SJCRH30 (cell line): ENCODE measurements around the gene ELMO1. TPM values are rescaled to one million over a fixed set of nuclear protein-coding genes. Genes with fewer than 3 reads are reported as not detected.

Experiments
- DNase-seq, 2 experiments: peaks; one replicate each; pipeline ENCODE4 v3.0.0-alpha.2; 2015 to 2020
- H3K27ac ChIP-seq: fragments of 250-450 bp; sonication (Bioruptor Pico); 2 replicates; pipeline ENCODE4 v1.5.1; 2020; ENCODE audit warnings: mild to moderate bottlenecking, moderate library complexity
- H3K27me3 ChIP-seq: fragments of 250-450 bp; sonication (Bioruptor Pico); 2 replicates; pipeline ENCODE4 v1.5.1; 2020; ENCODE audit warnings: mild to moderate bottlenecking, moderate library complexity
- H3K36me3 ChIP-seq: fragments of 250-450 bp; sonication (Bioruptor Pico); 2 replicates; pipeline ENCODE4 v1.5.1; 2020; ENCODE audit warnings: mild to moderate bottlenecking, moderate library complexity
- H3K4me1 ChIP-seq: fragments of 250-450 bp; sonication (Bioruptor Pico); 2 replicates; pipeline ENCODE4 v1.5.1; 2020; ENCODE audit warnings: mild to moderate bottlenecking, moderate library complexity
- H3K4me3 ChIP-seq: fragments of 250-450 bp; sonication (Bioruptor Pico); 2 replicates; pipeline ENCODE4 v1.5.1; 2020; ENCODE audit warnings: mild to moderate bottlenecking, moderate library complexity
- H3K9me3 ChIP-seq: fragments of 250-450 bp; sonication (Bioruptor Pico); replicated peaks from 2 replicates; pipeline ENCODE4 v1.5.1; 2020; ENCODE audit warnings: mild to moderate bottlenecking, moderate library complexity
- total RNA-seq: library from RNA; depleted of rRNA; stranded (reverse); fragments of >200 nt; shearing (Covaris generic); gene quantifications from 2 replicates; pipeline ENCODE4 v1.2.3, GENCODE V29; 2014

ELMO1 gene
- total RNA-seq, 1 experiment from 2014 or later, result 67.2 TPM

DNA sequence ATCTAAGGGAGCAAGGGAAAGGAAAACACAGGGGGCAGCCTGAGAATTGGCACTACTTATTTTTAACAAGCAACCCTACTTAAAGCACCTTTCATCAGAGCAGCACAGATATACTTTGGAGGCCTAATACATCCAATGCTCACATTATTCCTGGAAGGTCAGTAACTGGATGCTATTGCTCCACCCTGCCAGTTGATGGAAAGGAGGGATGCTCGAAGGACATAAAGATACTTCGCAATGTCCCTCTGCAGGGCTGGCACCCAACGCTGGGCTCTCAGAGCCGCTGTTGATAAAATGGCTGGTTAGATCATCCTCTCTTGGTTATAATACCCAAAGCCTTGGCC lies 416.4 kb downstream of the ELMO1 start:
- H3K27me3 ChIP-seq, result no peaks in the 10 kb centered on the region
- no peaks in the 10 kb centered on the region for H3K36me3 ChIP-seq
- H3K27ac ChIP-seq, result peak overlapping the region; percentile 87
- DNase-seq, result no peak
- peaks cover 40% of the 10 kb centered on the region for H3K4me1 ChIP-seq
- H3K9me3 ChIP-seq, result no peaks in the 10 kb centered on the region
- H3K4me3 ChIP-seq, result no peak overlapping the region

DNA sequence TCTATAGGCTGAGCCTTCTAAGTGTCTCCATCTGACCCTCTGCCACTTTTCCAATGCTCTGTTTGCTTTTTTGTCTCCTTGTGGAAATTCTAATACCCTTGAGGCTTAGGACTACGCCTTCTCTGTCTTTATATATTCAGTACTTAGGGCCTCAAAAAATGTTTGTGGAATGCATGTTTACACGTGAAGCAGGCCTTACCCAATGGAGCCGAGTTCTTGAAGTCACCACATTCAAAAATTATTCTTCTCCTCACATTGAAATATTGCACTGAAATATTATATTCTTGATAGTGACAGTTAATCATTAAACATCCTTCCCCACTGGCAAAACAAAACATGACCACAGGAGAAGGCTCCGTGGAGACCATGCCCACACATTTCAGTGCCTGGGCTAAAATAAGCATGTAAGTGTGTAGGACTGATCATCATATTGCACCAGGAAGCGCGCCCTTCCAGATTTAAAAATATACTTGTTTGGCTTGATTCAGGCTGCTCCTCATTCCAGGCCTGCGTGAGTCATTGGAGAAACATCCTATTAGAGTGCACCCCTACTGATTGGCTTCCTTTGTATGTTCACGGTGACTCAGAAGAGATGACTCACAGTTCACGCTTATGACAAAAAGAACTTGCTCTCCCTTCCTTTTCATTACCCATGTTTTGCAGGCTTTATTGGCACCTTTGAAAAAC lies 416.9 kb downstream of the ELMO1 start:
- Histone ChIP-seq H3K27me3 (no peaks in the 10 kb centered on the region), H3K9me3 (no peaks in the 10 kb centered on the region), H3K4me1 (peaks cover 43% of the 10 kb centered on the region), H3K36me3 (no peaks in the 10 kb centered on the region), H3K27ac (peak overlapping the region; percentile 87), H3K4me3 (no peak overlapping the region)
- peak; percentile 93 to 98 for DNase-seq

DNA sequence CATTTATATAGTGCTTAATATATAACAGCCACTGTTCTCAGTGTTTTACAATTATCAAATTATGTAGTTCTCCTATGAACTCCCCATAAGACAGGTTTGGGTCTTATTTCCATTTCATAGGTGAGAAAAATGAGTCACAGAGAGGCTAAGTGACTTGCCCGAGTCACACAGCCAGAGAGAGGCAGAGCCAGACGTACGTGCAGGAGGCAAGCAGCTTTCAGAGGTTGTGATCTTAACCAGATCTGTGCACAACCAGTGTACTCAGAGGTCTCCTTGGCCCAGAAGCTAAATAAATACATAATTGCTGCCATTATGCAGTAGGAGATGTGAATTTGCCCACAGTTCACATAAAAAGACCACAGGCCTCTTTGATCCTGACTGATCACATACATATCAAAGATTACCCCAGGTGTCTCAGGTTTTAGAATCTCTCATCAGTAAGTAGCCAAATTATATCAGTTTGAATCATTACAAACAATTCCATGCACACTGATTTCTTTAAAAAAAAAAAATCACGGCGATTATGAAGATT lies 419.7 kb downstream of the ELMO1 start:
- DNase-seq, result no peak
- Histone ChIP-seq H3K36me3 (no peaks in the 10 kb centered on the region), H3K4me3 (no peak overlapping the region), H3K9me3 (no peaks in the 10 kb centered on the region), H3K27me3 (no peaks in the 10 kb centered on the region), H3K4me1 (peaks cover 43% of the 10 kb centered on the region), H3K27ac (no peak overlapping the region)

DNA sequence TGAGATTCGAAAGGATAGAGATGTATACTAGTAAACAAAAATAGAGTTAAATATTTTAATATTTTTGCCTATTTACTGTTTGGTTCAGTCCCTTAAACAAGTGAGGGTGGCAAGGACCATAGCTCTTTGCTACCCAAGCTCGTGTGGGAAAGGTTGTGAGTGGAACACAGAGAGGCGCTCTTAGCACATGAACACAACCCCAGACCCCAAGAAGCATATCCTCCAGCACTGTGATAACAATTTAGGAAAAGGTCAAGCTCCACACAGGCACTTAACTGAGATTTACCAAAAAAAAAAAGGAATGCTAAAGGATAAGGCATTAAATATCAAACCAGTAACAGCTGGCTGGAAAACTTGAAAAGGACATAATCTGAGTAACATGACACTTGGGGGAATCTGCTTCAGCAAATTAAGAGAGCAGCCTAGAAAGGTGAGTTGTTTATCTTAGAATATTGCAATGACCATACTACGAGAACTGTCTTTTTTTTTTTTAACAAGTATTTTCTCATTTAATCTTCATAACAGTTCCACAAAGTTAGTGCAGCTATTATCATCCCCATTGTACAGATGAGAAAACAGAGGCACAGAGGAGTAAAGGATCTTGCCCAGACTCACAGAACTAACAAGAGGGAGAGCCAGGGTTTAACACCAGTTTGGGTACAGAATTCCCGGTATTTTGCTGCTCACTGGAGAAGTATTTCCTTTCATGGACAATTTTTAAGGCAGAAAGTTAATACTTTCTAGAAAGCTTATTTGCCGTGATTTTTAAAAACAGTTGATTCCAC lies 420.9 kb downstream of the ELMO1 start:
- Histone ChIP-seq H3K27me3 (no peaks in the 10 kb centered on the region), H3K4me3 (no peak overlapping the region), H3K9me3 (no peaks in the 10 kb centered on the region), H3K36me3 (no peaks in the 10 kb centered on the region), H3K4me1 (peaks cover 34% of the 10 kb centered on the region), H3K27ac (no peak overlapping the region)
- DNase-seq, result peak; percentile 20 to 63

DNA sequence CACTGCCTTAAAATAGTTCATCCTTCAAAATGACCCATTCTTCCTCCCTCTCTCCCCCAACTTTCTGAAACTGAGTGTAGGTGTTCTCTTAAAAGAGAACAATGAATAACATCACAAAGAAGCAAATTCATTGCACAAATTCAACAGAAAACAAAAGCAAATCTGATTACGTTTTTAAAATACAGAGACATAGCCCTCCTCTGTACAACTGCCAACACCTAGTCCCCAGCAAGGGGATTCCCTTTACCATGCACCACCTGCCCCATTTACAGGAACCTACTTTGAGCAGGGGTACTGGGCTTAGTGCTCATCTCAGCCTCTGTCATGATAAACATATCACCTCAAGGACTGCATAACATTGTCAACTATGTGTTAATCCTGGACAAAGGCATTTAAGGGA lies 421.6 kb downstream of the ELMO1 start:
- Histone ChIP-seq H3K9me3 (no peaks in the 10 kb centered on the region), H3K4me1 (peaks cover 28% of the 10 kb centered on the region), H3K36me3 (no peaks in the 10 kb centered on the region)

DNA sequence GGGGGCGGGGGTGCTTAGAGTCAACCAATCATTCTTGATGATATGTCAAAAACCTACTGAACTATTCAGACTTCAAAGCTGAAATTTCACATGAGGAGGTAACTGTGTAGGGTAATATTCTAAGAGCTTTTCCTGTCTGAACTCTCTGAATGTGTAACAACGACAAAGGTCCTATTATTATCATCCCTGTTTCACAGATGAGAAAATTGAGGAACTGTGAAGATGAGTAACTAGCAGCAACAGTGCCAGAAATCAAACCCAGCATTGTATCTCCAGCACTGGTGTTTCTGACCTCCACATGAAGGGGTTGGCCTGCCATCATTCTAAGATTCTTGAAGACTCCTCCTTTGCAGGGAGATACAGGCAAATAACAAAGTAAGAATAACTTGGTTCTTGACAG lies 429.7 kb downstream of the ELMO1 start:
- H3K27ac ChIP-seq, result no peak overlapping the region
- DNase-seq, result no peak
- no peak overlapping the region for H3K4me3 ChIP-seq
- H3K27me3 ChIP-seq, result no peaks in the 10 kb centered on the region
- H3K9me3 ChIP-seq, result no peaks in the 10 kb centered on the region
- H3K36me3 ChIP-seq, result no peaks in the 10 kb centered on the region
- no peaks in the 10 kb centered on the region for H3K4me1 ChIP-seq

More for the DNA sequence above, 421.6 kb downstream of the ELMO1 start:
- no peak overlapping the region for H3K4me3 ChIP-seq
- no peak for DNase-seq
- no peak overlapping the region for H3K27ac ChIP-seq
- H3K27me3 ChIP-seq, result no peaks in the 10 kb centered on the region

DNA sequence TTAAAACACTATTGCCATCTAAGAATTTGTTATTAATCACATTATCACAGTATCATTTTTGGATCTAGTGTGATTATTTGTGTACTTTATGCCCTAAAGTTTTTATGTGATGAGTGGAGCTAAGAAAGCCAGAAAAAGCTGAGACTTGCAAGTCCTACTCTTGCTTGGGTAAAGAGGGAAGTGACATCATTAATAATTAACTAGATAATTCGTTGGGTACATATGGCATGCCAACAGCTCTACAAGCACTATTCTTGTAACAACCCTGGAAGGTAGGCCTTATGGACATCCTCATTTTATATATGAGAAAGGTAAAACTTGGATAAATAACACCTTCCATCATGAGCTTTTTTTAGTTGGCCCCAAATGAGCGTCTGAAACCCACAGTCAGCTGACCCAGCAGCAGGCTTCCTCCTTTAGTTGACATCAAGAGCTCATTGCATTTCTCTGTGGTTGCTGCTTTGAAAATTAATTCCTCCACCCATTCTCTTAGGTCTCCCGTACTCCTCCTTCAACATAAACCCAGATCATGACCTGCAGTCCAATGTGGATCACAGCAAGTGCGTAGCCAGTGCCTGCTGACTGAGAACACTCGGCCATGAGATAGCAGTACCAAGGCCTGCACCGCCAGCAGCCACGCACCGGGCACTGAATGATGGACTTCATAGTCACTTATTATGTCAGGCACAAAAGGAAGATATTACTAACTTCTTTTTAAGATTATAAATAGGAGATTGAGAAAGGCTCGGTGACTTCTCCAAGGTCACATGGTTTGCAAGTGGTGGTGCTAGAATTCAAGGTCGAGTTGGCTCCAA lies 432.4 kb downstream of the ELMO1 start:
- H3K36me3 ChIP-seq, result 0 out of 2 replicates have a peak, but pooled peaks cover 3% of the 10 kb centered on the region
- DNase-seq, result no peak
- no peak overlapping the region for H3K4me3 ChIP-seq
- H3K9me3 ChIP-seq, result no peaks in the 10 kb centered on the region
- no peak overlapping the region for H3K27ac ChIP-seq
- no peaks in the 10 kb centered on the region for H3K27me3 ChIP-seq
- peaks cover 22% of the 10 kb centered on the region for H3K4me1 ChIP-seq

DNA sequence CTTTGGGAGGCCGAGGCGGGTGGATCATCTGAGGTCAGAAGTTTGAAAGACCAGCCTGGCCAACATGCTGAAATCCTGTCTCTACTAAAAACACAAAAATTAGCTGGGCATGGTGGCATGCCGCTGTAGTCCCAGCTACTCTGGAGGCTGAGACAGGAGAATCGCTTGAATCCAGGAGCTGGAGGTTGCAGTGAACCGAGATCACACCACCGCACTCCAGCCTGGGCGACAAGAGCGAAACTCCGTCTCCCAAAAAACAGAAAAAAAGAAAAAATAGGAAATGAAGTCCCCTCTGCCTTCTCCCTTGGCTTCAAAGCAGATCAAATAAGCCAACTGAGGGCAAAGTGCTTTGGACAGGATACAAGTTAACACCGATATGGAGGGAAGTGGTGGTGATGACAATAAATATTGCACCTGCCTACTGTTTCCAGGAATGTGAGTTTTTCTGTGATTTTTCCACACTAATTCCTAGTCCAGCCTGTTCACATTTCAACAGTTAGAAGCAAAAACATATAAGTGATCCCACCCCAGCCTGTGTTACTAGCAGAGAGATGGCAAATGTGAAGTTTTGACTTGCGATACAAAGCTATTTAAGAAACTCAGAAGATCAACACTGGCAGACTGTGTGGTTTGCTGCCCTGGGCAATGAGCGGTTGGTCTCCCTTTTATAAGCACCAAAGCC lies 433.2 kb downstream of the ELMO1 start:
- 0 out of 2 replicates have a peak, but pooled peaks cover 3% of the 10 kb centered on the region for H3K36me3 ChIP-seq
- H3K27me3 ChIP-seq, result no peaks in the 10 kb centered on the region
- no peak for DNase-seq
- H3K9me3 ChIP-seq, result no peaks in the 10 kb centered on the region
- no peak overlapping the region for H3K27ac ChIP-seq
- peaks cover 30% of the 10 kb centered on the region for H3K4me1 ChIP-seq
- H3K4me3 ChIP-seq, result no peak overlapping the region

DNA sequence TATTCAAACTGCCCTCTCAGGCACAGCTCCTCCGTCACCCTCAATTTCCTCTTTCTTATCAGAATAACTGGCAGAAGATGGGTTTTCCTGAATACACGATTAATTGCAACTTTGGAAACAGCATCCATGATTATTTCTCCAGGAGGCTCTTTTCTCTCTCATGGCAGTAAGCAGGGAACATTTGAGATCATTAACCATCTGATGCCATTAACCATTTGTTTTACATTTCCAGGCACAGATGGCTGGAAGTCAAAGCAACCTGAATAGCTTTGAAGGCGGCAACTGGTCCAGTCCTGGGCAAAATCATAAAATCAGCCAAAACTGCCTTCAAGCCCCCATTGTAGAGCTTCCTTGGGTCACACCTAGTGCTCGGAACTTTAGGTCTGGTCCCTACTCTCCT lies 434.9 kb downstream of the ELMO1 start:
- no peak overlapping the region for H3K27ac ChIP-seq
- H3K27me3 ChIP-seq, result no peaks in the 10 kb centered on the region
- H3K4me1 ChIP-seq, result peaks cover 47% of the 10 kb centered on the region
- no peak overlapping the region for H3K4me3 ChIP-seq
- 0 out of 2 replicates have a peak, but pooled peaks cover 3% of the 10 kb centered on the region for H3K36me3 ChIP-seq
- DNase-seq, result no peak
- no peaks in the 10 kb centered on the region for H3K9me3 ChIP-seq

DNA sequence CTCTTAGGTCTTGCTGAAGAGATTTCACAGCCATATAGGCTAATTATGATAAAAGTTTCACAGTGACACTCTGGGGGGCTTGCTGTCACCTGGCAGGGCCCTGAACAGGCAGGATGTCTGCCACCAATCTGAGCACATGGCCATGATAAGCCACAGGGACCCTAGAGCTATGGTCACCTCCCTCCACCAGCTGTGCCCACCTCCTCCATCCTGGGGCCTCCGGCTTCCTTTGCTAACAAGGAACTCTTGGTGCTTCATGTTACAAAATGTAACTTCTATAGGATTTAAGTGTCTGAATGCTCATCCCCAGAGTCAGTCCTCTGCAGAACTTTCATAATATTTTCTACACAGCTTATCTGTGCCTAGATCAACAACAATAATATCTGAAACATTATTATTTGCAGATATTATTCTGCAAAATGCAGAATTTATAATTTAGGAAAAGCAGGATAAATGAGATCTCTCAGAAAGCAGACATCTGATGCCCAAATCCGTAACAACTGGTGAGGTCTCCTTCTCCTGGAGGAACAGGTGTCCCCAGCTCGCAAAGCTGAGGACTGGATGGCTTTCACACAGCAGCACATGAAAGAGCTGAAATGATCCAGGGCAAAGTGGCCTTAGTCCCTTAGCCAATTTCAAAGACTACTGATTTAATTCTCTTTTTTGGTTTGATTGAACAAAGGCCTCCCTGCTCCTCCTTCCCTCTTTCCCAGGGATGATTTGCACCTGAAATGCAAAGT lies 437.3 kb downstream of the ELMO1 start:
- Histone ChIP-seq H3K27ac (peak overlapping the region; percentile 42), H3K9me3 (no peaks in the 10 kb centered on the region), H3K4me3 (no peak overlapping the region), H3K27me3 (no peaks in the 10 kb centered on the region), H3K4me1 (peaks cover 58% of the 10 kb centered on the region), H3K36me3 (0 out of 2 replicates have a peak, but pooled peaks cover 3% of the 10 kb centered on the region)
- DNase-seq, result peak; percentile 58 to 84

DNA sequence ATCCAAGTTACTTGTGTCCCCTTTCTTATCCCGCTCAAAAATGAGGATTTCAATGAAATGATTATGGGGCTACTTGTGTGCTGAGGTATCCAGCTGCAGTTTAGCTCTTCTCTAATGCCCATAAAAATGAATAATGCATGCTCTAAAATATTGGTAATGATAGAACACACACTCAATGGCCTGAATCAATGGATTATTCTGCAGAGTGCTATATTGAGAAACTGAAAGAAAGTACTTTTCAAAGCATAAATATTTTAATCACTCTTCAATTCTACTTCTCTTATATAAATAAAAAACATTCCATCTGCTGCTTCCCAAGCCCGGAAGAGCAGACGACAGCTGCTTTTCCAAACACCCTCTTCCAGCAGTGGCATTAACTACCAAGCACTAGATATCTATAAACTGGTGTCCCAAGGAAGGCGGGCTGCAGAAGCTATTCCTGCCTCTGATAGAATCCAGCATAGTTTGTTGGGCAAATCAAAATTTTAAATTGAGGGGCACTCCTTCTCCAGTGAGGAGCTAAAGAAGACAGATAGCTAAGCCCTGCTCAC lies 439.5 kb downstream of the ELMO1 start:
- Histone ChIP-seq H3K27ac (peak overlapping the region; percentile 36), H3K36me3 (0 out of 2 replicates have a peak, but pooled peaks cover 3% of the 10 kb centered on the region), H3K4me3 (no peak overlapping the region), H3K4me1 (peaks cover 61% of the 10 kb centered on the region), H3K9me3 (no peaks in the 10 kb centered on the region), H3K27me3 (no peaks in the 10 kb centered on the region)
- peak; percentile 42 to 80 for DNase-seq

DNA sequence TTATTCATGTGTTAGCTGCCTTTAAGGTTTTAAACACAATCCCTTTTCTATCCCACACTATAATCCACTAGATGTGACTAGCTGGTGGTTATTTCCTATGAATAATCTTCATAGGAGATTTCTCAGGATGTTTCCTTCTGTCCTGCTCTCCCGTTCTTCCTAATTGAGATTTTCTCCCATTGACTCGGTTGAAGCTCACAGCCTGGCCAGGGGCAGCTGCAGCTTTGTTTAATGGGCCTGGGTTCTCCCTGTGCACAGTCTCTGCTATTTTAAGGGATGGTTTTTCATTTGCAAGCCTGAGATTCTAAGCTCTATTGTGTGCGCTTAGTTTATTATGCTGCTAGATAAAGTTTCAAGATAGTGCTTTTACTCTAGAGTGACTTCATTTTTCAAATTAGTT lies 441.0 kb downstream of the ELMO1 start:
- Histone ChIP-seq H3K4me3 (no peak overlapping the region), H3K36me3 (0 out of 2 replicates have a peak, but pooled peaks cover 3% of the 10 kb centered on the region), H3K27ac (no peak overlapping the region), H3K9me3 (no peaks in the 10 kb centered on the region), H3K4me1 (peaks cover 53% of the 10 kb centered on the region), H3K27me3 (no peaks in the 10 kb centered on the region)
- no peak for DNase-seq

DNA sequence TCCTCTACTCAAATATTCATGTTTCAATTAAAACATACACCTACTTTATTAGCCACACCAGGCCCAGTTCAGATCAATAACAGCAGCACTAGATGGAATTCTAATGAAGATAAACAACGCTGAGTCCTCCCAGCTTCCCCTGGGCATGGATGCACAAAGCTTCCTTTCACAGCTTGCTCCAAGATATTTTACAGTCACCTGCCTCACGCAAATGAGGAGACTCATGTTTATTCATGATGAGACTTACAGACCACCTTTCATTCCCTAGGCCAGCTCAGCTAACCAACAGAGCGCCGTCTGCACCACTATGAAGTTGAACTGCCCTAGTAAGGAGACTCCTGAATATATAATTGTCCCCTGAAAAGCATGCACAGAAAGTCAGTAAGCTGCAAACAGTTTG lies 441.4 kb downstream of the ELMO1 start:
- no peak overlapping the region for H3K27ac ChIP-seq
- H3K4me3 ChIP-seq, result no peak overlapping the region
- DNase-seq, result no peak
- H3K27me3 ChIP-seq, result no peaks in the 10 kb centered on the region
- H3K9me3 ChIP-seq, result peaks cover under 1% of the 10 kb centered on the region; the same call in 1 of the 2 replicates
- peaks cover 49% of the 10 kb centered on the region for H3K4me1 ChIP-seq
- no peaks in the 10 kb centered on the region for H3K36me3 ChIP-seq
